NCI-H510A (cell line): ENCODE data around the gene RAC2.

Source experiments
- DNase-seq: peaks from one replicate; lab custom pipeline; 2025; lab: John Stamatoyannopoulos, UW

The RAC2 gene

GRCh38 chr22:37187891-37188761 is 55.9 kb downstream of the RAC2 start, which contains the start of gene C1QTNF6:
Gene C1QTNF6, minus strand, starts transcription at chr22:37188247. Its CDS starts 34 bp downstream, at chr22:37188213.
- DNase-seq: no peak

GRCh38 chr22:37187552-37187890 is 56.5 kb downstream of the RAC2 start:
- no peak for DNase-seq

GRCh38 chr22:37186997-37187522 is 57.0 kb downstream of the RAC2 start:
- DNase-seq: no peak

GRCh38 chr22:37186228-37186996 is 57.7 kb downstream of the RAC2 start:
- DNase-seq: no peak

- DNase-seq: no peak
Observed at GRCh38 chr22:37185646-37186227, 58.3 kb downstream of the RAC2 start.

- no peak for DNase-seq
Observed at GRCh38 chr22:37184816-37185541, 59.1 kb downstream of the RAC2 start.

GRCh38 chr22:37184380-37184755 is 59.7 kb downstream of the RAC2 start:
- DNase-seq: no peak

GRCh38 chr22:37183432-37184379 is 60.4 kb downstream of the RAC2 start:
- DNase-seq: no peak

GRCh38 chr22:37182949-37183245 is 61.2 kb downstream of the RAC2 start:
- DNase-seq: no peak

GRCh38 chr22:37182101-37182948 is 61.7 kb downstream of the RAC2 start:
- DNase-seq: no peak

- DNase-seq: no peak
Observed at GRCh38 chr22:37181681-37182080, 62.4 kb downstream of the RAC2 start.

GRCh38 chr22:37180531-37181231 is 63.4 kb downstream of the RAC2 start:
- DNase-seq: no peak

- DNase-seq: no peak
Observed at GRCh38 chr22:37179622-37180420, 64.2 kb downstream of the RAC2 start.

GRCh38 chr22:37179126-37179470 is 65.0 kb downstream of the RAC2 start:
- no peak for DNase-seq

- no peak for DNase-seq
Observed at GRCh38 chr22:37178350-37179125, 65.5 kb downstream of the RAC2 start.

GRCh38 chr22:37177755-37178154 is 66.3 kb downstream of the RAC2 start:
- no peak for DNase-seq

- no peak for DNase-seq
Observed at GRCh38 chr22:37177221-37177620, 66.8 kb downstream of the RAC2 start.
